ENCODE data around the gene MAGI2.
"Not testable (repeated sequence)": the region's sequence is repeated elsewhere in the genome, so short reads cannot be mapped to it uniquely, and the experiment has no call there.

MAGI2 gene

DNA sequence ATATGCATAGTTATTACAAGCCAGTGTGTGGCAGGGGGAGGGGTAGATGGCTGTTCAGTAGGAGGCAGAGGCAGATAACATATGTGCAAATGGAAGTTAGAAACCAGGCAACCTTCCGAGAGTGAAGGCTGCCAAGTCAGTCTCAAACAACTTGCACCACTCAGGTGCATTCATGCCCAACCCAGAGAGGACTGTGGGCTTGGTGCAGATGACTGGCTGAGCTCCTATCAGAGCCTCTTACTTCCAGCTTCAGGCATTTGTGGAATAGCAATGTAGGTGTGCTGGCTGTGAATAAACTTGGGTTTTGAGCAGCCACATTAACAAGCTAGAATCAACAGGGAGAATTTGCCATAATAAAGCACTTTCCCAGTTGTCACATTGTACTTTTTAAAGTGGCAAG is 865.1 kb downstream of the MAGI2 start:
- no peak for DNase-seq

DNA sequence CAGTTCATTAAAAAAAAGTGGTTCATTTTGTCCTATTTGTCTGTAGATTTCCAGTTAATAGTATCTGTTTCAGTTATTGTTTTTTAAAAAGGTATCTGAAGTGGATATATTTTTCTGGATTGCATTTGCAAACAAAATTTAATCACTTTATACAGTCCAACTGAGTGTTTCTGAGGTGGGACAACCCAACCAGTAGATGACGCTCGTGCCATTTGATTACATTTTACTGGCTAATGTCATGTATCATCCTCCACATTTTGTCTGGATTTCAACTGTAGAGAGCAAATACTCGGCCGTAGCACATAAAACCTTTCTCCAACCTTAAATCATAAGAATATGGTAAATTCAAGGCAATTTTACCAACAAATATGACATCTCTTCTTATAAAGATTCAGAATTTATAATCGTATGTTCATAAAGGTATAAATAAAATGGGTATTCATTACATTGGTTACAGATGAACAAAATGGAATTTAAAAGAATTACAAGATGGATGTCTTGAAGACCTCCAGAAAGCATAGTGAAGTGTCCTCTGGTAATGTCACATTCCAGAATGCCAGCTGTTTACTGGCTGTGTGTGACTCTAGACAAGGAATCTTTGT is 865.9 kb downstream of the MAGI2 start:
- peak; percentile 56 for DNase-seq

GRCh38 chr7:78585980-78586379 is 867.5 kb downstream of the MAGI2 start:
- DNase-seq = no peak

DNA sequence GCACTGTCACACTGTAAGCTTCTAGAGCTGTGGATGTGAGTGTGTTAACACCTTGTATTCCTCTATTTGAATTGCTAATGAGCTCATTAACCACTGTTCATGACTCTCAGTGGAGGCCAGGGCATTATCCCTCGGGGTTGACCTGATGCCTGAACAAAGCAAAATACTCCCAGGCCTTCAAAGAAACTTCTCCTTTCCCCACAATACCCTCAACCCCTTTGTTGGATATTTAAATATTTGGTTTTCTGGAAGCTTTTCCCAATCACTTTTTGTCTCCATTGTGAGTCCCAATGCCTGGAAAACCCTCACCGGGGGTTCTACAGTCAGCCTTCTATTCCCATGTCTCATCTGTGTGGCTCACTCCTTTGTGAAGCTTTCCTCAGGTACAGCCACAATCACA is 874.8 kb downstream of the MAGI2 start:
- no peak for DNase-seq

- not testable (repeated sequence) for DNase-seq
Measured at GRCh38 chr7:78577174-78577952, 876.1 kb downstream of the MAGI2 start.

GRCh38 chr7:78576236-78576635 is 877.2 kb downstream of the MAGI2 start:
- DNase-seq = no peak

DNA sequence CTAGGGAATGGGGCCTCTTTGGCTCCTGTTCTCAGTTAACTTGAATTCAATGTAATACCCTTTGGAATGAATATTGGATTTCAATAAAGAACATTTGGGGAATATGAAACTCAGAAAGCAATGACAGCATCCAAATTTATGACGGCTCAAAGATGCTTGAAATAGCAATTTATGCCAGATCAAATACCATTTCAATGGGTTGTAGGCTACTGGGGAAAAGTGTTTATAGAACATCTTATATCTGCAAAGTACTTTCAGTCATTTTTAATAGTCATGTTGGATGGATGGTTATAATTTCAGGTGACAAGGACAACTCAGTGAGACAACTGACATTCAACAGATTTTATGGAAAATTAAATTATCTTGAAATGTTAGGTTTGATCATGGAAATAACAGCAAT is 882.2 kb downstream of the MAGI2 start:
- no peak for DNase-seq

GRCh38 chr7:78568690-78569089 is 884.8 kb downstream of the MAGI2 start:
- no peak for DNase-seq

GRCh38 chr7:78567836-78568235 is 885.6 kb downstream of the MAGI2 start:
- no peak for DNase-seq

GRCh38 chr7:78565784-78566183 is 887.7 kb downstream of the MAGI2 start:
- no peak for DNase-seq

GRCh38 chr7:78563191-78563590 is 890.3 kb downstream of the MAGI2 start:
- peak; percentile 95 for DNase-seq

GRCh38 chr7:78562191-78562590 is 891.3 kb downstream of the MAGI2 start:
- DNase-seq = peak; percentile 70

DNA sequence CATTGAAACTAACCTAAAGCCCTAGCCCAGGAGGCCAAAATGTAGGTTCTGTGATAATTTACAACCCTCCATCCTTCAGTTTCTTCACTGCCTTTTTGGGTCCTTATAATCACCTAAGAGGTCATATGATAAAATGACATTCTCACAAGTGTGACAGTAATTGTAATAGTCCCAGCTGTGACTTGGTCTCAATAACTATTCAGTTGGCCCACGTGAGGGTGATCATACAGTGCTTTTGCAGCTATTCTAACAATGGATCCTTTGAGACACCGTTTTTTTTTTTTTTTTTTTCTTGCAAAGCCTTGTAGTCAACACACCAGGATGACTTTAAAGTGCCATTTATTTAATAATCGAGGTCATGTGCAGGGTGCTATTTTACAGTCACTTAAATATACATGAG is 894.9 kb downstream of the MAGI2 start:
- DNase-seq = peak; percentile 61

GRCh38 chr7:78543976-78544375 is 909.5 kb downstream of the MAGI2 start:
- DNase-seq = no peak

DNA sequence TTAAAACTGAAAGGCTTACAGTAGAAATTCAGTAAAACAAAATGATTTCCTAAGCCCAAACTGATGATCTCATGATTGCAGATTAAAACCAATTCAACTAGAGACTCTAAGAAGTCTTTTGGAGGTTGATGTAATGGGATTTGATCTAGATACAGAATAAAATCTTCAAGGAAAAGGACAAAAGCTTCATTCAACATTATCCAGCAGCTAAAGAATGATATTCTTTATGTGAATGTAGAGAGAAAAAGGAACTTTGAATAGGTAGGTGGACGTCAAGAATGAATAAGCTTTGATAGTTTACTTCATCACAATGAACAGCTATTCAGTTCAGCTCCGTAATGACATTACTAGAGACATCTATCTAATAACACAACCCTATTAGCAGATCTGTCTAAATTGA is 910.5 kb downstream of the MAGI2 start:
- no peak for DNase-seq

GRCh38 chr7:78542541-78542940 is 910.9 kb downstream of the MAGI2 start:
- DNase-seq = no peak

GRCh38 chr7:78539825-78540224 is 913.6 kb downstream of the MAGI2 start:
- no peak for DNase-seq

GRCh38 chr7:78535655-78536054 is 917.8 kb downstream of the MAGI2 start:
- DNase-seq = no peak

DNA sequence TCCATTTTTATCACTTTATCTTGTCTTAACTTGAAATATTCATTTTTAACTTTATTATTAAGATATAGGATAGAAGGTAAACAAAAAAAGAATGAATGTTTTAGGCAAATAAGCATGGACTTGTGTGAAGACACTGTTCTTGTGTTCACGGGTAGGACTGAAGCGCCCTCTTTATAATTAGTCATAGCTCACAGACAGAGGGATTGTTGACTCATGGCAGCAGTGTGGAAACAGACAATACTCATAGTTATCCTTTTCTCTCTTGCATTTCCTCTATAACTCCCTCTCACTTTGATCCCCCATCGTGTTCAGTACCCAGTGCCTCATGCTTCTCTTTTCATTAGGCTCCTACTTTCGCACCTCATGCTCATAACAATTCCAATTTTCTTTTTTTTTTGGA is 923.1 kb downstream of the MAGI2 start:
- DNase-seq = peak; percentile 23

- no peak for DNase-seq
Measured at GRCh38 chr7:78529392-78529791, 924.1 kb downstream of the MAGI2 start.

DNA sequence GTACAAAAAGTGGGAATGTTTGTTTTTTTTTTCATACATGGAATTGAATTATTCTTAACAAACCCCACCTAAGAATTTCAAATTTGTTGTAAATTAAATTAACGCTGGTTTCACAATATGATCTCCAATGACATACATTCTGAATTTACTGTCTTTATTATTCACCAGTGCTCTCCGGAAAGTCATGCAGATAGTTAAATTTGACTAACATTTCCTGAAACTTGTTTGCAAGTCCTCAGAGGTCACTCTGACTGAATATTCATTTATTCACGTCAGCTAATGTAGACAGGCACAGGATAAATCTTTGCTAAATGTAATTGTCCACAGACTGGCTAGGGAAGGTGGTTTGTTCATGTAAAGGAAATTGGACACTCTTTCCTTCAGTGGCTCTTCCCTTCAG is 924.5 kb downstream of the MAGI2 start:
- DNase-seq = no peak

GRCh38 chr7:78523930-78524329 is 929.5 kb downstream of the MAGI2 start:
- no peak for DNase-seq

GRCh38 chr7:78521961-78522360 is 931.5 kb downstream of the MAGI2 start:
- no peak for DNase-seq

DNA sequence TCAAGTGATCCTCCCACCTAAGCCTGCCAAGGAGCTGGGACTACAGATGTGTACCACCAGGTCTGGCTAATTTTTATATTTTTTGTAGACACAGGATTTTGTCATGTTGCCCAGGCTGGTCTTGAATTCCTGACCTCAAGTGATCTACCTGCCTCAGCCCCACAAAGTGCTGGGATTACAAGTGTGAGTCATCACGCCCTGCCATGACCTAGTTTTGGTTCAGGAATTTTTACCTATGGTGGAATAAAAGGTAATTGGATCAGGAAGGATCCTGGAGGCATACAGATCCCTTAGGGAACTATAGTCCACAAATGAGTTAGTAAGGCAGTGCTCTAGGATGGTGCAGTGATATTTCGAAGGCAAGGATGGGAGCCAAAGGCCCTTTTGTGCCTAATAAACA is 937.0 kb downstream of the MAGI2 start:
- DNase-seq = no peak

- DNase-seq = no peak
Measured at GRCh38 chr7:78514634-78515033, 938.8 kb downstream of the MAGI2 start.
